Spleen (tissue), 11 donors: Measurements from ENCODE around the gene PEX26. TPM values are rescaled to one million over a fixed set of nuclear protein-coding genes. Genes with fewer than 3 reads are reported as not detected.

Experiments used
- DNase-seq: peaks from one replicate; pipeline ENCODE4 v3.0.0-alpha.2; 2020
- H3K27ac ChIP-seq, 8 donors: fragments of 200-600 bp; sonication (generic) in 7 of 8; 1 replicate in 4 of 8; 2 replicates in 4 of 8; pipeline versions ENCODE4 v1.5.0 to v1.8.0; 2016 to 2021; ENCODE audit warnings: inconsistent platforms in 4 of 8, mild to moderate bottlenecking in 4 of 8, moderate library complexity in 1 of 8
- H3K27me3 ChIP-seq, 7 donors: fragments of 200-600 bp; sonication (generic) in 6 of 7; replicated peaks in 1 of 7; 1 replicate in 4 of 7; 2 replicates in 3 of 7; pipeline versions ENCODE4 v1.5.0 to v1.8.0; 2016 to 2021; ENCODE audit warnings: inconsistent platforms in 3 of 7, mild to moderate bottlenecking in 1 of 7
- H3K36me3 ChIP-seq, 6 donors: fragments of 200-600 bp; sonication (generic) in 5 of 6; 1 replicate in 4 of 6; 2 replicates in 2 of 6; pipeline versions ENCODE4 v1.5.0 to v1.8.0; 2016 to 2021; ENCODE audit warnings: inconsistent platforms in 2 of 6
- H3K4me1 ChIP-seq, 6 donors: fragments of 200-600 bp; sonication (generic) in 5 of 6; 1 replicate in 3 of 6; 2 replicates in 3 of 6; pipeline versions ENCODE4 v1.5.0 to v1.8.0; 2016 to 2021; ENCODE audit warnings: inconsistent platforms in 3 of 6
- H3K4me3 ChIP-seq, 8 donors: fragments of 200-600 bp; sonication (generic) in 7 of 8; 1 replicate in 4 of 8; 2 replicates in 4 of 8; pipeline versions ENCODE4 v1.5.0 to v1.8.0; 2016 to 2021; ENCODE audit warnings: inconsistent platforms in 4 of 8, mild to moderate bottlenecking in 4 of 8, moderate library complexity in 2 of 8
- H3K9me3 ChIP-seq, 8 donors: fragments of 200-600 bp; sonication (generic) in 7 of 8; 1 replicate in 4 of 8; 2 replicates in 4 of 8; pipeline versions ENCODE4 v1.5.0 to v1.8.0; 2016 to 2021; ENCODE audit warnings: inconsistent platforms in 4 of 8
- POLR2A ChIP-seq, 3 donors: fragments of 450-650 bp; IDR thresholded peaks; one replicate each; pipeline ENCODE4 v1.5.1; 2017; ENCODE audit warnings: antibody characterized with exemption in 3 of 3, mild to moderate bottlenecking in 1 of 3
- POLR2AphosphoS5 ChIP-seq, 3 donors: sonication (generic); formaldehyde crosslinking; IDR thresholded peaks; one replicate each; pipeline ENCODE4 v1.5.1; 2017; ENCODE audit warnings: antibody characterized with exemption in 3 of 3
- WGBS, 5 donors: extraction: QIAGEN DNeasy Blood & Tissue Kit in 3 of 5; methylation state at CpG; one replicate each; pipeline versions ENCODE4 v1.1.5 to v1.1.7; 2013 to 2018; 5-methylcytosine and 5-hydroxymethylcytosine counted together
- intact Hi-C: fragments of 100-400 bp; cut with DNase I; formaldehyde crosslinking; loops from one replicate; pipeline ENCODE4 v1.15.0; 2023; ENCODE audit warnings: low total_unique reads
- polyA plus RNA-seq, 3 donors: library from polyadenylated mRNA; stranded (reverse); fragments of 200-250 nt; gene quantifications; one replicate each; pipeline ENCODE4 v1.2.1, GENCODE V29; 2013
- total RNA-seq, 7 donors: library from RNA; depleted of rRNA in 3 of 7; stranded (reverse); fragments of >200 nt in 3 of 7; fragmentation: NEBNext Ultra II Directional in 4 of 7; extraction: Animal tissue kit (Norgen Biotek cat#: 25700) in 4 of 7; gene quantifications; one replicate each; pipeline versions ENCODE4 v1.1.0 to v1.2.1, GENCODE V29; 2016 to 2021
- TF ChIP-seq, protein P1 (sequence below), 11 experiments: fragments of 200-600 bp in 7 of 11; fragments of 450-650 bp in 4 of 11; sonication (generic) in 4 of 11; IDR thresholded peaks in 8 of 11; conservative IDR thresholded peaks in 3 of 11; 1 replicate in 7 of 11; 2 replicates in 4 of 11; pipeline versions ENCODE4 v1.4.0 to v1.8.0; 2016 to 2021; ENCODE audit warnings: antibody characterized with exemption in 11 of 11, inconsistent platforms in 4 of 11, mild to moderate bottlenecking in 1 of 11
- donor health status: healthy with polysubstance abuse.
- donor health status: DM: no; HTN: no; CAD: no; lungs with moderate emphysema.
- donor health status: DM: no; HTN: no; CAD: no.
- donor health status: Bipolar disorder and iron deficiency.
- donor health status: healthy.
- donor health status: DM: no; HTN: no; CAD: no.
- donor health status: DM: yes; HTN: yes; CAD: no.

Gene PEX26
- total and polyA plus RNA-seq, 10 donors = 5.1 to 41.0 (median 31.9) TPM

DNA sequence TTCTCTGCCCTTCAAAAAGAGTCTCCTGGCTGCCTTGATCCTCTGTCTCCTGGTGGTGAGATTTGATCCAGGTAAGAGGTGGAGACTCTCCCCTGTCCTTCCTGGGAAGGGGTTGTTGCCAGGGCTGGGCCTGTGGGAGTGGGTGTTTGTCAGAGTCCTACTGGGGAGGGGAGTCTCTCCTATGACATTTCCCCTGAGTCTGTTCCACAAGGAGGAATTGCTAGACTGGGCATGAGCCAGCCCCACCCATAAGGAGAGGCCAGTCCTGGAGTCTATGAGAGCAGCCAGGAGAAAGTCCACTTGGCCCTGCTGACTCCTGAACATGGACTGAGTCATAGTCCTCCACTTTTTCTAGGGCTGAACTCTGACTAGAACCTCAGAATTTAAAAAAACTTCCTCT lies 7.4 kb downstream of the PEX26 start:
- no peaks in the 10 kb centered on the region for H3K9me3 ChIP-seq
- no peak for DNase-seq
- H3K4me1 ChIP-seq = peaks cover 0 to 28% (median 11%) of the 10 kb centered on the region in 6 donors
- H3K27ac ChIP-seq = no peak overlapping the region
- H3K36me3 ChIP-seq = peaks cover 0 to 100% (median 79%) of the 10 kb centered on the region in 6 donors
- no peaks in the 10 kb centered on the region for H3K27me3 ChIP-seq
- TF ChIP-seq POLR2A (IDR thresholded peaks at IDR 0.05) (no peak), POLR2AphosphoS5 (IDR thresholded peaks at IDR 0.05) (no peak)
- TF ChIP-seq, protein P1, sequence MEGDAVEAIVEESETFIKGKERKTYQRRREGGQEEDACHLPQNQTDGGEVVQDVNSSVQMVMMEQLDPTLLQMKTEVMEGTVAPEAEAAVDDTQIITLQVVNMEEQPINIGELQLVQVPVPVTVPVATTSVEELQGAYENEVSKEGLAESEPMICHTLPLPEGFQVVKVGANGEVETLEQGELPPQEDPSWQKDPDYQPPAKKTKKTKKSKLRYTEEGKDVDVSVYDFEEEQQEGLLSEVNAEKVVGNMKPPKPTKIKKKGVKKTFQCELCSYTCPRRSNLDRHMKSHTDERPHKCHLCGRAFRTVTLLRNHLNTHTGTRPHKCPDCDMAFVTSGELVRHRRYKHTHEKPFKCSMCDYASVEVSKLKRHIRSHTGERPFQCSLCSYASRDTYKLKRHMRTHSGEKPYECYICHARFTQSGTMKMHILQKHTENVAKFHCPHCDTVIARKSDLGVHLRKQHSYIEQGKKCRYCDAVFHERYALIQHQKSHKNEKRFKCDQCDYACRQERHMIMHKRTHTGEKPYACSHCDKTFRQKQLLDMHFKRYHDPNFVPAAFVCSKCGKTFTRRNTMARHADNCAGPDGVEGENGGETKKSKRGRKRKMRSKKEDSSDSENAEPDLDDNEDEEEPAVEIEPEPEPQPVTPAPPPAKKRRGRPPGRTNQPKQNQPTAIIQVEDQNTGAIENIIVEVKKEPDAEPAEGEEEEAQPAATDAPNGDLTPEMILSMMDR (IDR thresholded peaks at IDR 0.05 in 8 of 11, conservative IDR thresholded peaks at IDR 0.05 in 3 of 11) = no peak
- no peak overlapping the region for H3K4me3 ChIP-seq
- intact Hi-C loops = no loop called here

GRCh38 chr22:18087350-18087855 lies 9.6 kb downstream of the PEX26 start:
- Histone ChIP-seq H3K9me3 (no peaks in the 10 kb centered on the region), H3K27ac (no peak overlapping the region), H3K36me3 (peaks cover 0 to 99% (median 64%) of the 10 kb centered on the region in 6 donors), H3K4me3 (no peak overlapping the region), H3K4me1 (peaks cover 0 to 33% (median 11%) of the 10 kb centered on the region in 6 donors), H3K27me3 (no peaks in the 10 kb centered on the region)
- 73 to 86% (median 80%) methylated on average over 12 to 13 of the region's 13 CpGs for WGBS, 5 donors
- intact Hi-C loops = no loop called here
- TF ChIP-seq, protein P1 (IDR thresholded peaks at IDR 0.05 in 8 of 11, conservative IDR thresholded peaks at IDR 0.05 in 3 of 11) = no peak
- TF ChIP-seq POLR2AphosphoS5 (IDR thresholded peaks at IDR 0.05) = no peak
- no peak for TF ChIP-seq POLR2A (IDR thresholded peaks at IDR 0.05)
- DNase-seq = no peak

DNA sequence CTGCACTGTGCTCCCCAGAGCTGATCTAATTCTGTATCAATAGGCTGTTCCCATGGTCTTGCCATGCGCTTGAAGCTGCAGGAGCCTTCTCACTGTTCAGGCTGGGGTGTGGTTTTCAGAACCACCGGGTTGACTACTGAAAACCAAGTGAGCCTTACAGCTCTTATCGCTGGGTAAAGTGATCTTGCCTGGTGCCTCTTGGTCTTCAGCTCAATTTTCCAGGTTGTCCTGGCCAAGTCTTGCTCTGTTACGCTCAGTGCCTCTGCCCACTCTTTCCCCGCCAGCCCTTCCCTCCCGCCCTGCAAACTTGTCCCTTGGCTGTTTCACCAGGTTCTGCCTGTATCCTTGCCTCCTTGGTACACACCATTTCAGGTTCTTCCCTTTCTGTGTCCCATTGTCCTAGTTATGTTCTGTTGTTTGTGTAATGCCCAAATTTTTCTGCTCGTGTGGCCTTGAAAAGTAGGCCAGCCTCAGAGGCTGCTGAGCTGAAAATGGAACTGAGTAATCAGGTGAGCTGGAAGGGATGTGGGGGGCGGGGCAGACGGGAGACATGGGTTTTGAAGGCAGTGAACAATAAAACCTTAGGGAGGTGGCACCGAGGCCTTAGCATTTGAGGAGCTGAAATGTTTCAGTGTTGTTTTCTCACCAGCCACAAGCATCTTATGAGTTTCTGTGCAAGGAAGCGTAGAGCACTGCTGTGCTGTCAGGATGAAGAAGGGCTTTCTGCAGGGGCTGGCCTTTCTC lies 11.2 kb downstream of the PEX26 start:
- Histone ChIP-seq H3K4me3 (no peak overlapping the region), H3K4me1 (peaks cover 0 to 31% (median 15%) of the 10 kb centered on the region in 6 donors), H3K9me3 (no peaks in the 10 kb centered on the region), H3K27ac (peak overlapping the region in 1 of 8 donors; percentile 30), H3K27me3 (no peaks in the 10 kb centered on the region), H3K36me3 (peaks cover 0 to 90% (median 51%) of the 10 kb centered on the region in 6 donors)
- TF ChIP-seq POLR2A (IDR thresholded peaks at IDR 0.05) = no peak
- no peak for TF ChIP-seq POLR2AphosphoS5 (IDR thresholded peaks at IDR 0.05)
- TF ChIP-seq, protein P1 (IDR thresholded peaks at IDR 0.05 in 8 of 11, conservative IDR thresholded peaks at IDR 0.05 in 3 of 11) = no peak
- intact Hi-C loops = no loop called here
- no peak for DNase-seq
- 82 to 89% (median 89%) methylated on average over 11 of the region's 11 CpGs for WGBS, 5 donors

DNA sequence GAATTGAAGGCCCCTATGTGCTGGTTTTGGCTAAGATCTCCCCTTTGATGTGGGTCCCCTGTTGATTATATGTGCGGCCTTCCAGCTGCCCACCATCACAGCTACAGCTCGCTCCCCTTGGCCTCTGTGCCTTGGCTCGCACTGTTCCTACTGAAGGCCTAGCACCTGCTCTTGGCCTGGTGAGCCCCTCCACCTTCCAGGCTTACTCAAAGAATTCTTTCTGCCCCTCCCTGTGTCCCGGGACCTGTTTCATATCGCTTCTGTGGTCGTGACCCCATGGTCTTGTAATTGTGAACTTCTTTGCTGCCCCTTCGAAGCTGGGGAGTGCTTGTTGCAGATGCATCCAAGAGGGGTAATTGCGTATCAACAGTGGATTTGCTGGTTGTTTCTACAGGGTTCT lies 12.5 kb downstream of the PEX26 start:
- H3K4me3 ChIP-seq = no peak overlapping the region
- DNase-seq = no peak
- 95 to 98% (median 96%) methylated on average over 8 of the region's 8 CpGs for WGBS, 5 donors
- H3K4me1 ChIP-seq = peaks cover 0 to 31% (median 15%) of the 10 kb centered on the region in 6 donors
- H3K36me3 ChIP-seq = peaks cover 0 to 83% (median 39%) of the 10 kb centered on the region in 6 donors
- H3K9me3 ChIP-seq = no peaks in the 10 kb centered on the region
- no peaks in the 10 kb centered on the region for H3K27me3 ChIP-seq
- H3K27ac ChIP-seq = peak overlapping the region in 2 of 8 donors; percentile 87 to 88
- TF ChIP-seq POLR2A (IDR thresholded peaks at IDR 0.05) = no peak
- TF ChIP-seq, protein P1 (IDR thresholded peaks at IDR 0.05 in 8 of 11, conservative IDR thresholded peaks at IDR 0.05 in 3 of 11) = no peak
- TF ChIP-seq POLR2AphosphoS5 (IDR thresholded peaks at IDR 0.05) = no peak
- intact Hi-C loops = no loop called here
